ENCODE measurements around the gene FNDC4. TPM values are rescaled to one million over a fixed set of nuclear protein-coding genes. Genes with fewer than 3 reads are reported as not detected.

The FNDC4 gene
- polyA plus RNA-seq, 1 donor from 2014 or later: not detected

DNA sequence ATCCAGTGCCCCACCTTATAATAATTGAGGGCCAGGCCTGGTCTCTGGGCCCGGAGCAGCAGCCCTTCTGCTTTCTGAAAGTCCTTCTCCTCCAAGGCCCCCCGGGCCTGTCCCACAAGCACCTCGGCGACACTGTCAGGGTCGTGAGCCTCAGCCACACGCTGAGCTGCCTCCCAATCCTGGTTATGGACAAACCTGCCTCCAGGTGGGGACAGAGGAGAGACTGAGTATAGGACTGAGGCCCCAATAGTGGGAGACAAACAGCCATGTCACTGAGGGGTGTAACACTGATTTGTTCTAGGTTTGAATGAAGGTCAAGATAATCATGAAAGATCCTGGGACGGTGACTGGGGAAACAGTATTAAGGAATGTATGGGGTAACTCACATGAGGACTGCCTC lies 41.0 kb downstream of the FNDC4 start:
- H3K27me3 Mint-ChIP-seq: no peaks in the 10 kb centered on the region

DNA sequence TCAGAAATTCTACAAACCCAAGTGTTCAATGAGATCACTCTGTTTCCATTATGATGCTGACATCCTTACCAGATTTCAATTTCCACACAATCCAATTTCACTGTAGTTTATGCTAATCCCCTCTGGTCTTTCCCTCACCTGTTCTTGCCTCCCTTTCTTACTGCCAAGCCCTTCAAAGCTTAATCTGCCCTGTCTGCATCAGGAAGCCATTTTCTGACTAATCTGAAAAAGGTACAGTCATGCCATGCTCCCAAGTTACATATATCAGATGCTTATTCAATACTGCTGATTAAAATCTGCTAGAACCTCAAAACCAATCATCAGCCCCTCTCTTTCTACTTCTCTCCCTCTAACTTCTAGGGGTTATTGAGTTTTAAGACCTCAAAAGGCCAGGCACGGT lies 43.9 kb downstream of the FNDC4 start:
- Mint-ChIP-seq H3K9me3 (no peaks in the 10 kb centered on the region), H3K4me3 (no peak overlapping the region), H3K27me3 (no peaks in the 10 kb centered on the region), H3K36me3 (peaks cover 4% of the 10 kb centered on the region), H3K4me1 (peaks cover 0 to 2% (median 0%) of the 10 kb centered on the region in 3 donors), H3K27ac (peak overlapping the region in 1 of 3 donors; percentile 8)

More for the DNA sequence above, 41.0 kb downstream of the FNDC4 start:
- Mint-ChIP-seq H3K4me3 (no peak overlapping the region), H3K9me3 (no peaks in the 10 kb centered on the region), H3K4me1 (peaks cover 0 to 2% (median 0%) of the 10 kb centered on the region in 3 donors), H3K36me3 (peaks cover 12% of the 10 kb centered on the region), H3K27ac (no peak overlapping the region)

DNA sequence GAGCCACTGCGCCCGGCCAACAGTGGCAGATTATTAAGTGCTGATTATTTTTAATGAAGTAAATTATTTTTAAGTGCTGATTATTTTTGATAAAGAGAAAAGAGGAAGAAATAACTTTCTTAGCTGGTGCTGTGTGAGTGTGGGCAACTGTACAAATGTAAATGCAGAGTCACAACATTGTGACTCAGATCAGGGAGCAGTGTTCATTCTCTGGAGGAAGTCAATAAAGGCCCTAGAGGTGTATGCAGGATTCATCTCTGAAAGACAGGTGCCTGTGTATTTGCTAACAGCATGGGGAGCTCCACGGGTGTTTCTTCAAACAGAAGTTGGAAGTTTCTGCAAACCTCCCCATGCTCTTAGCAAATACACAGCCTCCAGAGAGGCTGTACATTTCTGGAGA lies 46.6 kb downstream of the FNDC4 start:
- Mint-ChIP-seq H3K36me3 (peaks cover 4% of the 10 kb centered on the region), H3K27me3 (no peaks in the 10 kb centered on the region), H3K4me3 (no peak overlapping the region), H3K9me3 (no peaks in the 10 kb centered on the region), H3K4me1 (no peaks in the 10 kb centered on the region), H3K27ac (no peak overlapping the region)

DNA sequence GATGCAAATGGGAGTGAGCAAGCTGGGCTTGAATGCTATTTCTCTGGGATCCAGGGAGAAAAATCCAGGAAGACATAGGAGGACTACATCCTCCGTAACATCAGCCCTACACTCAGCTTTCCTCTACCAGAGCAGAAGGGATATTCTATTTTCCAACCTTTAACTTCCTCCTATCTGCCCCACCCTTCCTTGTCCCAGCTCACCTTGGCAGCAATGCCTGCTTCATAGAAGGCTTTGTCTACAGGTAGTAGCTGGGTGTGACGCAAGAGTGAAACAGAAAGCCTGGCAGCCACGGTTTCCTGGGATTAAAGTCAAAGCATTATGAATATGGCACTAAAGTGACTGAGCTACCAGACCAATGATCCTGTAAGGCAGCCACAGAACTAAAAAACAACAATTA lies 48.9 kb downstream of the FNDC4 start:
- Mint-ChIP-seq H3K27ac (peak overlapping the region in 1 of 3 donors; percentile 35), H3K27me3 (no peaks in the 10 kb centered on the region), H3K36me3 (peaks cover 4% of the 10 kb centered on the region), H3K4me1 (peaks cover 0 to 5% (median 2%) of the 10 kb centered on the region in 3 donors), H3K9me3 (no peaks in the 10 kb centered on the region), H3K4me3 (no peak overlapping the region)

DNA sequence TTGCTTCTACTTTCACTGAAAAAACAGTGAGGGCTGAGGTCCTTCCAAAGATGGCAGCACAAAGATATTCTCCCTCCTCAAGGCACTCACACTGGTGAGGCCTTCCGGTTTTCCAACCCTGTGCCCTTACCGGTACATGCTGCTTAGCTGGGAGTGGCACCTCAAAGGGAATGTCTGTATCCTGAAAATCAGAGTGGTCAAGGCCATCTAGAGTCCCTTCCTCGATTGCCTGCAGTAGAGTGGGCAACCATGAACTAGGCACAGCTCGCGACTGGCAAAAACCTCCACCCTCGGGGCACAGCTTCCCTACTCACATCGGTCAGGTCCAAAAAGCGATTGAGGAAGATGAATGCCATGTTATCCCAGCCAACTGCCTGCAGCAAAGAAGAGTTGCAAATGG lies 49.4 kb downstream of the FNDC4 start:
- H3K9me3 Mint-ChIP-seq: no peaks in the 10 kb centered on the region
- H3K27me3 Mint-ChIP-seq: no peaks in the 10 kb centered on the region
- no peak overlapping the region for H3K4me3 Mint-ChIP-seq
- H3K4me1 Mint-ChIP-seq: peaks cover 0 to 5% (median 2%) of the 10 kb centered on the region in 3 donors
- no peak overlapping the region for H3K27ac Mint-ChIP-seq
- H3K36me3 Mint-ChIP-seq: peaks cover 3% of the 10 kb centered on the region

DNA sequence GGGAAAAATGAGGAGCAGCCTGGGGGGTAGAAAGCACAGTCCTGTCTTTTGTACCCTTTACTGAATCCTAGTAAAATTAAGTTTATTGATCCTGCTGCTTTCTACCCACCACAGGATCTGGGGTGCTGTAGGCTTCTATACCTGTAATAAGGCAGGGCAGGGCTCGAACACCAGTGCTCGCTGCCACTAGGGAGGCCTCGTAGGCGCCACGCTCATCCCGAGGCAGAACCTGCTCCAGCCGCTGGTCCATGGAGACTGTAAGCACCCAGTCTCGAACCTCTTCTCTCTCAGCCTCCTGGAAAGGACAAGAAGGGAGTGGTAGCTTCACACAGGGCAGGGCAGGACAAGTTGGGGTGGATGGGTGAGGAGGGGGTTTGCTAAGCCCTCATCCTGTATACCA lies 49.8 kb downstream of the FNDC4 start:
- no peaks in the 10 kb centered on the region for H3K27me3 Mint-ChIP-seq
- no peak overlapping the region for H3K27ac Mint-ChIP-seq
- H3K4me1 Mint-ChIP-seq: peaks cover 0 to 5% (median 2%) of the 10 kb centered on the region in 3 donors
- no peaks in the 10 kb centered on the region for H3K9me3 Mint-ChIP-seq
- H3K36me3 Mint-ChIP-seq: peaks cover 3% of the 10 kb centered on the region
- H3K4me3 Mint-ChIP-seq: no peak overlapping the region

DNA sequence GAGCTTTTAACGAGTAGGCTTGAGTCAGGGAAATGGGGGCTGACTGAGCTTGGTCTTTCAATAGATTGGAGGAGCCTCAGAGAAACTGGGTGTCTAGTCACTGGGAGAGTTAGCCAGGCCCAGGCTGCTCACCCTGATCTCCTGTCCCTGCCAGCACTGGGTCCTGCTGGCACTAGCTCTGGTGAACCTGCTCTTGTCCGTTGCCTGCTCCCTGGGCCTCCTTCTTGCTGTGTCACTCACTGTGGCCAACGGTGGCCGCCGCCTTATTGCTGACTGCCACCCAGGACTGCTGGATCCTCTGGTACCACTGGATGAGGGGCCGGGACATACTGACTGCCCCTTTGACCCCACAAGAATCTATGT lies 52.1 kb downstream of the FNDC4 start:
- H3K36me3 Mint-ChIP-seq: peaks cover 3% of the 10 kb centered on the region
- no peaks in the 10 kb centered on the region for H3K9me3 Mint-ChIP-seq
- H3K4me1 Mint-ChIP-seq: peaks cover 0 to 5% (median 2%) of the 10 kb centered on the region in 3 donors
- no peaks in the 10 kb centered on the region for H3K27me3 Mint-ChIP-seq
- H3K4me3 Mint-ChIP-seq: peak overlapping the region in 3 of 4 donors; percentile 33 to 55 (median 48)
- peak overlapping the region in 2 of 3 donors; percentile 38 to 93 for H3K27ac Mint-ChIP-seq

DNA sequence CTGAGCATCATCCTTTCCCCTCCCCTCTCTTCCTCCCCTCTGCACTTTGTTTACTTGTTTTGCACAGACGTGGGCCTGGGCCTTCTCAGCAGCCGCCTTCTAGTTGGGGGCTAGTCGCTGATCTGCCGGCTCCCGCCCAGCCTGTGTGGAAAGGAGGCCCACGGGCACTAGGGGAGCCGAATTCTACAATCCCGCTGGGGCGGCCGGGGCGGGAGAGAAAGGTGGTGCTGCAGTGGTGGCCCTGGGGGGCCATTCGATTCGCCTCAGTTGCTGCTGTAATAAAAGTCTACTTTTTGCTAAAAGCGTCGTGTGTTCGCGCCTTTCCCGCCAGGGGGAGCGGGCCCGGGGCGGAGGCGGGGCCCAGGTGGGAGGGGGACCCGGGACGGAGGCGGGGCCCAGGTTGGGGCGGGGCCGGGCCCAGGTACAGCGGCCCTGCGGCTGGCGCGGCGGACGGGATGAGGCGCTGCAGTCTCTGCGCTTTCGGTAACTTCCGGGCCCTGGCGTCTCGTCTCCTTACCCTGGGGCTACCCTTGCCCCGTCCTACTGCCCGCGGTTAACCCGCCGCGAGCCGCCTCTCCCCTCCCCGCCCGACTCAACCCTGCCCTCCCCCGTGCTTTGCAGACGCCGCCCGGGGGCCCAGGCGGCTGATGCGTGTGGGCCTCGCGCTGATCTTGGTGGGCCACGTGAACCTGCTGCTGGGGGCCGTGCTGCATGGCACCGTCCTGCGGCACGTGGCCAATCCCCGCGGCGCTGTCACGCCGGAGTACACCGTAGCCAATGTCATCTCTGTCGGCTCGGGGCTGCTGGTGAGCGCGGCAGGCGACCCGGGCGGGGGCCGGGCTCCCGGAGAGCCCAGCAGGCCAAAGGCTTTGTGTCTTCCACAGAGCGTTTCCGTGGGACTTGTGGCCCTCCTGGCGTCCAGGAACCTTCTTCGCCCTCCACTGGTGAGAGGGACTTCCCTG lies 52.8 kb downstream of the FNDC4 start, which contains the start of gene KRTCAP3:
Gene KRTCAP3 (plus strand): TSS at position 424 of the 962 bp plus-strand sequence. CDS start 32 bp downstream, at position 456.
- Mint-ChIP-seq H3K27ac (peak within 1 kb of the TSS; percentile 38 to 93 (median 39)), H3K9me3 (no peaks in the 10 kb centered on the region), H3K4me1 (peaks cover 0 to 5% (median 2%) of the 10 kb centered on the region in 3 donors), H3K4me3 (peak within 1 kb of the TSS in 3 of 4 donors; percentile 33 to 79 (median 48)), H3K27me3 (no peaks in the 10 kb centered on the region), H3K36me3 (peaks cover 3% of the 10 kb centered on the region)

Other genes with a start within 250 kb of the FNDC4 start
- not detected for gene SLC30A3, start 232.2 kb downstream of the FNDC4 start, polyA plus RNA-seq
- not detected for gene DNAJC5G, start 219.8 kb downstream of the FNDC4 start, polyA plus RNA-seq
- not detected for gene TRIM54, start 212.8 kb downstream of the FNDC4 start, polyA plus RNA-seq
- gene UCN, start 186.8 kb downstream of the FNDC4 start, polyA plus RNA-seq: 1.6 TPM
- 96.1 TPM for gene MPV17, start 172.1 kb downstream of the FNDC4 start, polyA plus RNA-seq
- 38.6 TPM for gene GTF3C2, start 138.4 kb downstream of the FNDC4 start, polyA plus RNA-seq
- 35.0 TPM for gene EIF2B4, start 124.9 kb downstream of the FNDC4 start, polyA plus RNA-seq
- 219 TPM for gene SNX17, start 124.6 kb downstream of the FNDC4 start, polyA plus RNA-seq
- 4.8 TPM for gene ZNF513, start 114.5 kb downstream of the FNDC4 start, polyA plus RNA-seq
- gene PPM1G, start 85.6 kb downstream of the FNDC4 start, polyA plus RNA-seq: 80.1 TPM
- 69.2 TPM for gene NRBP1, start 66.6 kb downstream of the FNDC4 start, polyA plus RNA-seq
- gene KRTCAP3, start 52.8 kb downstream of the FNDC4 start, polyA plus RNA-seq: 1.6 TPM
- 1.9 TPM for gene IFT172, start 5.5 kb downstream of the FNDC4 start, polyA plus RNA-seq
- not detected for gene GCKR, start 1.6 kb upstream of the FNDC4 start, polyA plus RNA-seq
- 27.6 TPM for gene ZNF512, start 87.8 kb upstream of the FNDC4 start, polyA plus RNA-seq
- 2.5 TPM for gene CCDC121, start 133.8 kb upstream of the FNDC4 start, polyA plus RNA-seq
- gene GPN1, start 133.8 kb upstream of the FNDC4 start, polyA plus RNA-seq: 46.4 TPM
- gene SUPT7L, start 168.4 kb upstream of the FNDC4 start, polyA plus RNA-seq: 15.4 TPM
- gene SLC4A1AP, start 168.7 kb upstream of the FNDC4 start, polyA plus RNA-seq: 20.7 TPM